Activated T-helper 2 cell treated with anti-CD3 and anti-CD28 coated beads, Interferon-gamma antibody, Interleukin-2, Interleukin-4, amounts not matched to agents 10 μg/mL and 5 μg/mL and 100 μg/mL, durations not matched to agents 14 hours and 24 hours and 36 hours (primary cell): ENCODE measurements around the gene CNOT1. TPM values are rescaled to one million over a fixed set of nuclear protein-coding genes. Genes with fewer than 3 reads are reported as not detected.
"Not testable (repeated sequence)": the region's sequence is repeated elsewhere in the genome, so short reads cannot be mapped to it uniquely, and the experiment has no call there.

Experiments
- DNase-seq: peaks from one replicate; pipeline ENCODE4 v3.0.0; 2021; ENCODE audit warnings: low spot score
- H3K27ac Mint-ChIP-seq: one replicate; pipeline ENCODE4 v1.8.0; 2021; ENCODE audit warnings: mixed read lengths
- H3K27me3 Mint-ChIP-seq: one replicate; pipeline ENCODE4 v1.8.0; 2021; ENCODE audit warnings: low read depth, mixed read lengths
- H3K36me3 Mint-ChIP-seq: one replicate; pipeline ENCODE4 v1.8.0; 2021; ENCODE audit warnings: low read depth, mixed read lengths
- H3K4me1 Mint-ChIP-seq: one replicate; pipeline ENCODE4 v1.8.0; 2021; ENCODE audit warnings: low read depth, mixed read lengths
- H3K4me3 Mint-ChIP-seq: one replicate; pipeline ENCODE4 v1.8.0; 2021; ENCODE audit warnings: low read depth, mild to moderate bottlenecking, moderate library complexity, mixed read lengths
- H3K9me3 Mint-ChIP-seq: one replicate; pipeline ENCODE4 v1.8.0; 2021; ENCODE audit warnings: mixed read lengths
- intact Hi-C: fragments of 100-400 bp; cut with micrococcal nuclease; formaldehyde crosslinking; loops from one replicate; pipeline ENCODE4 v1.15.1; 2023
- total RNA-seq: library from RNA; stranded (reverse); gene quantifications from 2 replicates; pipeline ENCODE4 v1.2.3, GENCODE V29; 2022

CNOT1 gene
- total RNA-seq = 264 and 266 TPM in 2 replicates

DNA sequence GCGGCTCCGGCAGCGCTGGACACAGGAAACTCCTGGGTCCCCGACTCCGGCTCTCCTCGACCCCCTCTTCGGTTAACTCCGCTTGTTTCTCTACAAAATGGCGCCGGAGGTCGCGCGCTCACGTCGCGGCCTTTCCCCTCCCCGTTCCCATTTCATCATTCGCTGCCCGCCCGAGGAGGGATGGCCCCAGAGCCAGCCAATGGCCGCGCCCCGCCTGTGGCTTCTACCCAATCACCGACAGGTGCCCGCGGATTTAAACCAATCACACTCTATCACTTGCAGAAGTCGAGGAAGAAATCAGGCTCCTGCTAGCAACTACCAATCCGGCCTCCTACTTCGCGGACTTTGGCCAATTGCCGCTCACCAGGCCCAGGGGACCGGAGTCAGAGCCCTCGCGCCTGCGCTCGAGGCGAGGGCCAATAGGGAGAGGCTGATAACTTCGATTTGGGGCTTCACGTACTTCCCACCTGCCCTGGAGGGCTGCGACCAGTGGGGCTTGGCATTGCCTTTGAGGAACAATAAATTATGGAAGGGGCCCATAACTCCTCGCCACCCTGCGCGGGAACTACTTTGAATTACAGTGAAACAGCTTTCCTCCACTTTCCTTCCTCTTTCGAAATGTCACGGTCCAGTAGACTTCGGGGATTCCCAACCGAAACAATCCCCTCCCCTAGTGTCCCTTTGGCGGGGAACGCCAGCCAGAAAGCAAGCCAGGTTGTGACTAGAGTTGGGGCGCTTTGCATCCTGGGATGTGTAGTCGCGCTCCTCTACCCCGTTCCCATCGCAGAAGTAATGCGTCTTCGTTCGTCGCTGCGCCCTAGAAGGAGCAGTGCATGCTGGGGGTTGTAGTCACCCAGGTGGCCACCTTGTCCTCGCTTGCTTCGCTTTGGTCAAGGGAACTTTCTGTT lies at the start of gene CNOT1:
Gene CNOT1 (minus strand): TSS at position 94 of the 908 bp plus-strand sequence. CDS start 30,489 bp downstream, outside the sequence.
- Mint-ChIP-seq H3K4me3 (peak within 1 kb of the TSS; percentile 95), H3K36me3 (peaks cover 15% of the 10 kb centered on the region)
- intact Hi-C loops = loop anchor here (1.0 to 5.0 kb wide), 7 partner anchors 48 to 433 kb away; partner anchors contain the start of genes CSNK2A2, GINS3, GOT2 and SETD6

DNA sequence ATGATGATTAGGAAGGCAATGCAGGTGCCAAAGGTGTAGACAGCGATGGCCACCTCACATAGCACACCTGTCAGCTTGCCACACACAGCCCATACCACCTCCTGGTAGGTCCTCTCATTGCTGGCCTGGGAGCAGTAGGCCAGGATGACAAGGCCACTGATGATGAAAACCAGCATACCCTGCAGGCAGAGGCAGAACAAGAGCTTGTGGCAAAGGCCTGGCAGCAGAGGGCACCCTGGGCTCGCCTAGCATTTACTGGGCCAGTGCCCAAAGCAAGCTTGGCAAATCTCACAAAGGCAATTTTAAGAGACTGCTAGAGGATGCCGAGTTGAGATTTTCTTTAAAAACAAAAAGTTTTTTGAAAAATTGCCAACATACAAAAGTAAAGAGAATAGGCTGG lies 49.1 kb upstream of the CNOT1 start:
- Mint-ChIP-seq H3K27ac (no peak overlapping the region), H3K27me3 (no peaks in the 10 kb centered on the region), H3K4me1 (peaks cover 6% of the 10 kb centered on the region), H3K36me3 (no peaks in the 10 kb centered on the region), H3K4me3 (no peak overlapping the region), H3K9me3 (no peaks in the 10 kb centered on the region)
- intact Hi-C loops = no loop called here
- no peak for DNase-seq

More for the DNA sequence above, at the start of gene CNOT1:
- DNase-seq = peak; percentile 99
- Mint-ChIP-seq H3K9me3 (no peaks in the 10 kb centered on the region), H3K27me3 (no peaks in the 10 kb centered on the region), H3K4me1 (peaks cover 25% of the 10 kb centered on the region), H3K27ac (peak within 1 kb of the TSS; percentile 100)

DNA sequence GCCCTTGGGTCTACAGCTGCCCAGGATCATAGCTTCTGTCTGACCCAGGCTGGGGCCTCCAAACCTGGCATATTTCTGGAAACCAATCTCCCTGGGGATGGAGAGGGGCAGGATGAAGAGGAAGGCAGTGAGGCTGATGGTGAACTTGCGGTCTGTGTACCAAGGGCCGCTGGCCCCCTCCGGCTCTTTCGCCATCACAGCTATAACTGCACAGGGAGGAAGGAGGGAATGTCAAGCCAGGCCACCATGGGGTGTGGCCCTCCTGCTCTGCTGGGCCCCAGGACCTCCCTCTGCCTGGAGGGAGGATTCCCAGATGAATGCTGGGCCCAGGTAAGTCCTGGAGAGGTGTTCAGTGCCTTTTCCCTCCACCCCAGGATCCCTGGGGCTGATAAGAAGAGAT lies 48.6 kb upstream of the CNOT1 start:
- Mint-ChIP-seq H3K4me3 (no peak overlapping the region), H3K36me3 (no peaks in the 10 kb centered on the region), H3K27ac (no peak overlapping the region), H3K9me3 (no peaks in the 10 kb centered on the region), H3K27me3 (no peaks in the 10 kb centered on the region), H3K4me1 (peaks cover 2% of the 10 kb centered on the region)
- intact Hi-C loops = no loop called here
- no peak for DNase-seq

DNA sequence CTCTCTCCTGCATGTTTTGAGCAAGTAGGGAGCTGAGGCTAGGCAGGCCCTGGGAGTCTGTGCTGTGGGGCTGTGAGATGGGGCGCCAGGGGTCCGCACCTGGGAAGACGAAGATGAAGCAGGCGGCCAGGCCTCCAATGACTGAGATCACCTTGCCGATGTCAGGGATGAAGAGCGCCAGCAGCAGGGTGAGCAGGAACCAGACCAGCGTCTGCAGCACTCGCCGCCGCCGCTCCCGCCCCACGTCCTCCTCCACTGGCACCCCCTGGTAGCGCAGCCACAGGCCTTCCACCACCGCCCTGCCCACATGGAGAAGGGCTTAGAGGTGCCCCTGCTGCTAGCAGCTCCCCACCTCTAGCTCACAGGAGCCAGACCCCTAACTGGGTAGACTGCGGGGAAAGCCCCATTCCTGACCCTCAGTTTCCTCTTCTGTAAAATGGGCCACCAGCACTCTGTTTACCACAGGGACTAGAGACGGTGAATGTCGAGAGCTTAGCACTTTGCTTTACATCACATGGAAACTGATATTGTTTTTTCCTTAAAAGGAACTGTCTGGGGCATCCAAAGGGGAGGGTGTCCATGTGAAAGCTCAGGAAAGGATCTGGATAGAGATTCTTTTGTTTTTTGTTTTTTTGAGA lies 41.4 kb upstream of the CNOT1 start:
- H3K27ac Mint-ChIP-seq = no peak overlapping the region
- no peak overlapping the region for H3K4me3 Mint-ChIP-seq
- H3K36me3 Mint-ChIP-seq = no peaks in the 10 kb centered on the region
- no peaks in the 10 kb centered on the region for H3K27me3 Mint-ChIP-seq
- H3K4me1 Mint-ChIP-seq = no peaks in the 10 kb centered on the region
- intact Hi-C loops = no loop called here
- no peak for DNase-seq
- no peaks in the 10 kb centered on the region for H3K9me3 Mint-ChIP-seq

DNA sequence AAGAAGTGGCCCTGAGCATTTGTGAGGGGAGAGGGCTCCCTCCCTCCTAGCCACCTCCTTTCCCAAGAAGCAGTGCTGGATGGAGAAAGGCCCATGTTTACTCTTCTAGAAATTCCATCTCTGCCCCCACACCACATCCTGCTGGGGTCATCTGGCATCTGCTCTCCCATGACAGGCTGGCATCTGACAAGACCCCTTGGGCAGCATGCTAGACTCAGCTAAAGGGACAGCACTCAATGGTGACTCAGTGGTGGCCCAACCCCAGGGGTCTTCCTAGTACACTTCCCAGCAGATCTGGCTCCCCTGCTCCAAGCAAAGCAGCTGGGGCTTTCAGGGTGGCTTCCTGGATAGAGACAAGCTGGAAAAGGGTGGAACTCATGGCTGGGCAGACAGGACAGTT lies 40.6 kb upstream of the CNOT1 start:
- no peak overlapping the region for H3K4me3 Mint-ChIP-seq
- H3K9me3 Mint-ChIP-seq = no peaks in the 10 kb centered on the region
- H3K27me3 Mint-ChIP-seq = no peaks in the 10 kb centered on the region
- no peak overlapping the region for H3K27ac Mint-ChIP-seq
- no peaks in the 10 kb centered on the region for H3K4me1 Mint-ChIP-seq
- no peak for DNase-seq
- intact Hi-C loops = no loop called here
- no peaks in the 10 kb centered on the region for H3K36me3 Mint-ChIP-seq

DNA sequence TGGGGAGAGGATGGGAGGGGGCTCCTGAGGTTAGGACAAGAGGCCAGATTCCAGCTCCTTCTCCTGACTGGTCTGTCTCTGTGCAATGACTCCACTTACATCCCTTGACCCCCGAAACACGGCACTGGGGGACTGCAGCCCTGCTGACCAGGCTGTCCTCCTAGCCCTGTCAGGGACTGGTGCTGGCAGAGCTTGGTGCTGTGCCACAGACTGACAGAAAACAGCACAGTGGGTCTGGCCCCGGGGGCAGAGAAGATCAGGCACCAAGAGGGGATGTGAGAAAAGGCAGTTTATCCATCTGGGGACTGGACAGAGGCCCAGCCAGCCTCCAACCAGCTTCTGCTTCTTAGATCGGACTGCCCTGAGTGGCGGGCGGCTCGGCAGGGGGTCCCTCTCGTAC lies 35.6 kb upstream of the CNOT1 start:
- H3K27me3 Mint-ChIP-seq = no peaks in the 10 kb centered on the region
- no peaks in the 10 kb centered on the region for H3K4me1 Mint-ChIP-seq
- no peak for DNase-seq
- no peak overlapping the region for H3K4me3 Mint-ChIP-seq
- intact Hi-C loops = no loop called here
- H3K9me3 Mint-ChIP-seq = no peaks in the 10 kb centered on the region
- no peak overlapping the region for H3K27ac Mint-ChIP-seq
- H3K36me3 Mint-ChIP-seq = no peaks in the 10 kb centered on the region

DNA sequence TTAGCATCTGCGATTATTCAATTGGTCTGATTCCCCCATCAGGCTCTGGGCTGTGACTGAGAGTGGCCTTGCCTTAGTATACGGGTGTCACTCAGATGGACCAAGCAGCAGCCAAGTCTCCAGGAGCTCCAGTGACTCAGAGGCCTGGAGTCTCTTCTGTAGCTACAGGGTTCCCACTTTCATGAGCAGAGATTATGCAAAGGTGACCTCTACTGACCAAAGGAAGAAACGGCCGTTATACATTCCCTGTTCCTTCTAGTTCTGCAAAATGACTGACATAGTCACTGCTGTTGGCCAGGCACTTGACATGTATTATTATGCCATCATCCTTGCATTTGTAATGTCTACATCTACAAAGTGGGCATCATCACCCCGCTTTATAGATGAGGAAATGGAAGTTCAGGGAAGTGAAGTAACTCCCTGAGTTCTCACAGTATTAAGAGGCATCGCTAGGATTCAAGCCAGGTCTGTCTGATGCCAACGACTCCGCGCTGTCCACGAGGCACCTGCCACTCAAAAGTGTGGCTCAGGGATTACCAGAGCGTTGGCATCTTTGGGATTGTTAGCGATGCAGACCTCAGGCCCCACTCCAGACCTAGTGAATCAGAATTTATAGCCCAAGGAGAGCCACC lies 31.7 kb upstream of the CNOT1 start:
- Mint-ChIP-seq H3K9me3 (no peaks in the 10 kb centered on the region), H3K27me3 (no peaks in the 10 kb centered on the region), H3K27ac (no peak overlapping the region), H3K4me3 (no peak overlapping the region), H3K36me3 (no peaks in the 10 kb centered on the region), H3K4me1 (no peaks in the 10 kb centered on the region)
- intact Hi-C loops = loop anchor here (1.0 kb wide), 1 partner anchor 149 kb away; no protein-coding TSS in a partner anchor
- no peak for DNase-seq

DNA sequence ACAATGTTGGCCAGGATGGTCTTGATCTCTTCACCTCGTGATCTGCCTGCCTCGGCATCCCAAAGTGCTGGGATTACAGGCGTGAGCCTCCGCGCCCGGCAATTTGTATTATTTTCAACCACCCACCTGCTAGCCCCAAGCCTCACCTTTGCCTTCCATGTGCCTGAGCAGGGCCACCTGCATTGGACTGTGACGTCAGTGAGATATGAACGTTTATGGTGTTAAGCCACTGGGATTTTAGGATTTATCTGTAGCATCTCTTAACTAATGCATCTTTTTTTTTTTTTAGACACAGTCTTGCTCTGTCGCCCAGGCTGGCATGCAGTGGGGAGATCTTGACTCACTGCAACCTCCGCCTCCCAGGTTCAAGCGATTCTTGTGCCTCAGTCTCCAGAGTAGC lies 30.3 kb upstream of the CNOT1 start:
- H3K4me1 Mint-ChIP-seq, H3K4me3 Mint-ChIP-seq, H3K27me3 Mint-ChIP-seq, H3K27ac Mint-ChIP-seq, H3K9me3 Mint-ChIP-seq, DNase-seq, intact Hi-C loops, H3K36me3 Mint-ChIP-seq: not testable (repeated sequence)

DNA sequence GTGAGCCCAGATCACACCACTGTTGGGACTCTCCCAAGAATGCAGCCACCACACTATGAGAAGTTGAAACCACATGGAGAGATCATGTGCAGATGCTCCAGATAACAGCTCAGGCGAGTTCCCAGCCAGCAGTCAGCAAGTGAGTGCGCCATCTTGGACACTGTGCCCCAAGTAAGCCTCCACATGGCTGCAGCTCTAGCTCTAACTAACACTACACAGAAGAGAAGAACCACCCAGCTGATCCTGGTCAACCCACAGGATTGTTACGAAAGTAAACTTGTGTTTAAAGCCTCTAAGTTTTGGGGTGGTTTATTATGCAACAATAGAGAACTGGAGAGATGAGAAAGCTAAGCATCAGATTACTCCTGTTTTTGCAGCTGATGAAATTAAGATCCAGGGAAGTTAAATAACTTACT lies 29.2 kb upstream of the CNOT1 start:
- Mint-ChIP-seq H3K27ac (no peak overlapping the region), H3K27me3 (peaks cover 3% of the 10 kb centered on the region), H3K36me3 (no peaks in the 10 kb centered on the region), H3K4me3 (no peak overlapping the region), H3K4me1 (no peaks in the 10 kb centered on the region), H3K9me3 (no peaks in the 10 kb centered on the region)
- intact Hi-C loops = no loop called here
- no peak for DNase-seq

DNA sequence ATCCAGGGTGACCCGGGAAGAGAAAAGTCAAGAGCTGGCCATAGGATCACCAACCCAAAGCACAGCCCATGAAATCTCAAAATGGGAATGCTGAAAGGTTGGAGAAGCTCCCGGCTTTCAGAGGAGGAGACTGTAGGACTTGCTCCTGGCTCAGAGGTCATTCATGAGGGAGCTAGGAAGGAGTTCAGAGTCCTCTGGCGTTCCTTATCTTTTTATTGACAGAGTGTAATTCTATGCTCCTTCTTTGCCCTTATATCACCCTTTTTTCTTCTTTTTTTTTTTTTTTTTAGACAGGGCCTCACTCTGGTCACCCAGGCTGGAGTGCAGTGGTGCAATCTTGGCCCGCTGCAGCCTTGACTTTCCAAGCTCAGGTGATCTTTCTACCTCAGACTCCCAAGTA lies 27.3 kb upstream of the CNOT1 start:
- no peak overlapping the region for H3K4me3 Mint-ChIP-seq

DNA sequence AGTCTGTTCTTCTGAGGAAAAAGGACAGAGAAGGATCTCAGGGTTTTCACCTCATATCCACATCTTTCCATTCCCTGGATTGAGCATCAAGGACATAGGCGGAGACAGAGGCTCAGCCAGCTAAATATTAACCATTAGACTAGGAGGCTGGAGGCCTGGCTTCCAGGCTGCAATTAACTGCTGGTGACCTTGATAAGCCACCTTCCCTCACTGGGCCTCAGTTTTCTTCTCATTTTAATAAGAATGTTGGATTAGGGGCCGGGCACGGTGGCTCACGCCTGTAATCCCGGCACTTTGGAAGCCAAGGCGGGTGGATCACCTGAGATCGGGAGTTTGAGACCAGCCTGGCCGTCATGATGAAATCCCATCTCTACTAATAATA lies 25.6 kb upstream of the CNOT1 start:
- H3K9me3 Mint-ChIP-seq = no peaks in the 10 kb centered on the region
- H3K4me3 Mint-ChIP-seq = no peak overlapping the region

More for the DNA sequence above, 27.3 kb upstream of the CNOT1 start:
- no peaks in the 10 kb centered on the region for H3K9me3 Mint-ChIP-seq
- peaks cover 3% of the 10 kb centered on the region for H3K27me3 Mint-ChIP-seq
- H3K4me1 Mint-ChIP-seq = no peaks in the 10 kb centered on the region
- H3K27ac Mint-ChIP-seq = no peak overlapping the region
- intact Hi-C loops = no loop called here
- DNase-seq = no peak
- no peaks in the 10 kb centered on the region for H3K36me3 Mint-ChIP-seq

DNA sequence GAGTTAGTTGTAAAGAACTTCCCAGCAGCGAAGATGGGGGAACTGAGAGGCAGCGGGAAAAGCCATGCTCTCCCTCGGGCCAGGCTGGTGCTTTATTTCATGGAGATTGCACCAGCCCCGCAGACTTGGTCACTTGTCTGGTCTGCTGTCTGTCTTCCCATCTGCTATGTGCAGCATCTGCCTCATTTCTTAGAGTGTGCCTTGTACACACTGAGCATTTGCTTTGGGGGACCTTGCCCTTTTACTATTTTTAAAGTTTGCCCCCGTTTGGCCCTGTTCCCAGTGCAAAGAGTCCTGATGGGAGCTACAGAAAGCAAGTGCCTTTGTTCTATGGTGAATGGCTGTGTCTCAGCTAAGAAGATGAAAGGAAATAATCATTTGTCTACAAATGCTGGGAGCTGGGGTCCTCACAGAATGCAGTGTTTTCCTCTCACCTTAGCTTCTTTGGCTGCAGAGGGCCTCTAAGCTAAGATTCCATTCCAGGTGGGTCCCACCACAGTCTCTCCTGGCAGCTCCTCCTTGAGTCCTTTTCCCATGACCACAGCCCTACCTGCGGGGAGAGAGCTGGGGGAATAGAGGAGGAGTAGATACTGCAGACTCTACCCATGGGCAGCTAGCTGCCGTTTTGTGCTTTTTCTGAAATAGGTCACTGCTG lies 25.1 kb upstream of the CNOT1 start:
- H3K4me1 Mint-ChIP-seq = no peaks in the 10 kb centered on the region
- peaks cover 3% of the 10 kb centered on the region for H3K27me3 Mint-ChIP-seq
- no peak overlapping the region for H3K4me3 Mint-ChIP-seq
- intact Hi-C loops = no loop called here
- no peak overlapping the region for H3K27ac Mint-ChIP-seq
- no peak for DNase-seq
- H3K36me3 Mint-ChIP-seq = no peaks in the 10 kb centered on the region
- H3K9me3 Mint-ChIP-seq = no peaks in the 10 kb centered on the region

More for the DNA sequence above, 25.6 kb upstream of the CNOT1 start:
- no peaks in the 10 kb centered on the region for H3K36me3 Mint-ChIP-seq
- DNase-seq = no peak
- intact Hi-C loops = no loop called here
- H3K27ac Mint-ChIP-seq = no peak overlapping the region
- H3K27me3 Mint-ChIP-seq = peaks cover 3% of the 10 kb centered on the region
- H3K4me1 Mint-ChIP-seq = no peaks in the 10 kb centered on the region
